Right lobe of liver (tissue), 6 donors: ENCODE measurements around the gene GADL1. TPM values are rescaled to one million over a fixed set of nuclear protein-coding genes. Genes with fewer than 3 reads are reported as not detected.

Experiments
- ATAC-seq, 4 donors: fragments of 200-7000 bp; cut with Tn5 transposase; one replicate each; pipeline ENCODE4 v1.9.1; 2020; ENCODE audit warnings: mild to moderate bottlenecking in 4 of 4, moderate library complexity in 4 of 4
- DNase-seq, 3 donors: peaks; one replicate each; pipeline ENCODE4 v3.0.0-alpha.2; 2020
- H3K27ac ChIP-seq, 3 donors: fragments of 200-600 bp; one replicate each; pipeline ENCODE4 v1.8.0; 2022
- H3K27me3 ChIP-seq, 2 donors: fragments of 200-600 bp; one replicate each; pipeline ENCODE4 v1.8.0; 2022
- H3K36me3 ChIP-seq, 4 donors: fragments of 200-600 bp; sonication (generic) in 1 of 4; one replicate each; pipeline versions ENCODE4 v1.5.1 to v1.8.0; 2017 to 2022; ENCODE audit warnings: control low read depth in 1 of 4
- H3K4me1 ChIP-seq, 4 donors: fragments of 200-600 bp; sonication (generic) in 1 of 4; one replicate each; pipeline versions ENCODE4 v1.5.1 to v1.8.0; 2017 to 2022; ENCODE audit warnings: control low read depth in 1 of 4
- H3K4me3 ChIP-seq, 3 donors: fragments of 200-600 bp; one replicate each; pipeline ENCODE4 v1.8.0; 2022
- H3K9me3 ChIP-seq, 4 donors: fragments of 200-600 bp; sonication (generic) in 1 of 4; one replicate each; pipeline versions ENCODE4 v1.5.1 to v1.8.0; 2017 to 2022; ENCODE audit warnings: control low read depth in 1 of 4
- POLR2A ChIP-seq: fragments of 450-650 bp; IDR thresholded peaks from one replicate; pipeline ENCODE4 v1.6.1; 2017; ENCODE audit warnings: antibody characterized with exemption, mild to moderate bottlenecking
- WGBS: methylation state at CpG from one replicate; pipeline ENCODE4 v1.1.6; 2018; ENCODE audit warnings: low coverage, low lambda C conversion rate; ENCODE audit not compliant: insufficient coverage; ENCODE audit errors: missing lambda C conversion rate; 5-methylcytosine and 5-hydroxymethylcytosine counted together
- intact Hi-C, 2 donors: fragments of 100-400 bp; cut with DNase I; formaldehyde crosslinking; loops; one replicate each; pipeline versions ENCODE4 v1.11.2 to v1.14.1; 2022
- total RNA-seq, 6 experiments: library from RNA; depleted of rRNA in 2 of 6; stranded (reverse); fragments of >200 nt in 2 of 6; fragmentation: NEBNext Ultra II Directional in 3 of 6; extraction: Animal tissue kit (Norgen Biotek cat#: 25700) in 3 of 6; gene quantifications; one replicate each; pipeline versions ENCODE4 v1.1.0 to v1.2.4, GENCODE V29; 2016 to 2023
- TF ChIP-seq, protein P1 (sequence below), 4 donors: fragments of 200-600 bp in 3 of 4; fragments of 450-650 bp in 1 of 4; IDR thresholded peaks; one replicate each; pipeline versions ENCODE4 v1.5.1 to v1.8.0; 2016 to 2022; ENCODE audit warnings: antibody characterized with exemption in 4 of 4, mild to moderate bottlenecking in 2 of 4
- donor health status: DM: no; HTN: yes; CAD: no.
- donor health status: DM: no; HTN: no; CAD: no.
- donor health status: DM: no; HTN: no; CAD: no.
- donor health status: DM: no; HTN: yes; CAD: no.
- donor health status: DM: no; HTN: yes; CAD: no.

Gene GADL1
- total RNA-seq, 6 experiments from 2014 or later: not detected

DNA sequence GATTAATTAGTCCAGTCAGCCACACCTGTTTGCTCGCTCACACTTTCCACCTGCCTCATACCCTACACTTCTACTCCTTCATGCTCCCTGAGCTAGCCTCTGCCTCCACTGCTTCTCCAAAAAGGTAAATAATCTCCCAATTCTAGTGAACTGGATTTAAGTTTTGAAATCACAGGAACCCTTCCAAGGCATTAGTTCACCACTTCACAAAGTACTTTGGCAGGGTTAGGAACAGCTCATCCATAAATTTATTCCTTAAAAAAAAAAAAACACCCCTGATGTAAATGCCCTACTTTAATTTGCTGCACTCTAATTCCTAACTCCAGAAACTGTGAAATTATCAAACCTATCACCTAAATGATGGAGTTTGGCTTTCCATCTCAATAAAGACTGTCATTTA is 58.3 kb downstream of the GADL1 start:
- no peak overlapping the region for H3K4me3 ChIP-seq
- intact Hi-C loops: no loop called here
- H3K9me3 ChIP-seq: no peaks in the 10 kb centered on the region
- no peak for ATAC-seq
- no peak overlapping the region for H3K27ac ChIP-seq
- no peaks in the 10 kb centered on the region for H3K4me1 ChIP-seq
- 88% methylated on average over 1 of the region's 1 CpG for WGBS
- H3K36me3 ChIP-seq: no peaks in the 10 kb centered on the region
- no peak for DNase-seq
- no peaks in the 10 kb centered on the region for H3K27me3 ChIP-seq
- no peak for TF ChIP-seq POLR2A
- TF ChIP-seq, protein P1, sequence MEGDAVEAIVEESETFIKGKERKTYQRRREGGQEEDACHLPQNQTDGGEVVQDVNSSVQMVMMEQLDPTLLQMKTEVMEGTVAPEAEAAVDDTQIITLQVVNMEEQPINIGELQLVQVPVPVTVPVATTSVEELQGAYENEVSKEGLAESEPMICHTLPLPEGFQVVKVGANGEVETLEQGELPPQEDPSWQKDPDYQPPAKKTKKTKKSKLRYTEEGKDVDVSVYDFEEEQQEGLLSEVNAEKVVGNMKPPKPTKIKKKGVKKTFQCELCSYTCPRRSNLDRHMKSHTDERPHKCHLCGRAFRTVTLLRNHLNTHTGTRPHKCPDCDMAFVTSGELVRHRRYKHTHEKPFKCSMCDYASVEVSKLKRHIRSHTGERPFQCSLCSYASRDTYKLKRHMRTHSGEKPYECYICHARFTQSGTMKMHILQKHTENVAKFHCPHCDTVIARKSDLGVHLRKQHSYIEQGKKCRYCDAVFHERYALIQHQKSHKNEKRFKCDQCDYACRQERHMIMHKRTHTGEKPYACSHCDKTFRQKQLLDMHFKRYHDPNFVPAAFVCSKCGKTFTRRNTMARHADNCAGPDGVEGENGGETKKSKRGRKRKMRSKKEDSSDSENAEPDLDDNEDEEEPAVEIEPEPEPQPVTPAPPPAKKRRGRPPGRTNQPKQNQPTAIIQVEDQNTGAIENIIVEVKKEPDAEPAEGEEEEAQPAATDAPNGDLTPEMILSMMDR (IDR thresholded peaks at IDR 0.05): no peak

DNA sequence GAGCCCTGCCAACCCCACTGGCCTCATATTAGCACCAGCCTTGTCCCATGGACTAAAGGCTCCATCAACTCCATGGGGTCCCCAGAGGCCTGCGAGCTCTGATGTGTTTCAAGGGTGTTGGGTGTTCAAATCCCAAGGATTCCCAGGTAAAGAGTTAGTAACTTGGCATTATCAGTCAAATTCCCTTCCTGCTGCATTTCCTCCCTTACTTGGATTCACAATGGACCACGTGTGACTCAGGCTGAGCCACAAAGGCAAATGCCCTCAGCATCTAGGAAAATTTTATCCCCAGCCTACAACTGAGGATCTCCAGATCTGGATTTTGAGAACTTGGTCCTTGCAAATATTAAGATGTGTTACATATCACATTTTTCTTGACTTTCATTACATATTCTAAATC is 58.8 kb downstream of the GADL1 start:
- DNase-seq: no peak
- H3K4me3 ChIP-seq: no peak overlapping the region
- H3K4me1 ChIP-seq: no peaks in the 10 kb centered on the region
- no peak overlapping the region for H3K27ac ChIP-seq
- no peak for ATAC-seq
- no peaks in the 10 kb centered on the region for H3K36me3 ChIP-seq
- H3K27me3 ChIP-seq: no peaks in the 10 kb centered on the region
- 55% methylated on average over 2 of the region's 2 CpGs for WGBS
- TF ChIP-seq POLR2A: no peak
- TF ChIP-seq, protein P1 (IDR thresholded peaks at IDR 0.05): no peak
- H3K9me3 ChIP-seq: no peaks in the 10 kb centered on the region
- intact Hi-C loops: no loop called here

DNA sequence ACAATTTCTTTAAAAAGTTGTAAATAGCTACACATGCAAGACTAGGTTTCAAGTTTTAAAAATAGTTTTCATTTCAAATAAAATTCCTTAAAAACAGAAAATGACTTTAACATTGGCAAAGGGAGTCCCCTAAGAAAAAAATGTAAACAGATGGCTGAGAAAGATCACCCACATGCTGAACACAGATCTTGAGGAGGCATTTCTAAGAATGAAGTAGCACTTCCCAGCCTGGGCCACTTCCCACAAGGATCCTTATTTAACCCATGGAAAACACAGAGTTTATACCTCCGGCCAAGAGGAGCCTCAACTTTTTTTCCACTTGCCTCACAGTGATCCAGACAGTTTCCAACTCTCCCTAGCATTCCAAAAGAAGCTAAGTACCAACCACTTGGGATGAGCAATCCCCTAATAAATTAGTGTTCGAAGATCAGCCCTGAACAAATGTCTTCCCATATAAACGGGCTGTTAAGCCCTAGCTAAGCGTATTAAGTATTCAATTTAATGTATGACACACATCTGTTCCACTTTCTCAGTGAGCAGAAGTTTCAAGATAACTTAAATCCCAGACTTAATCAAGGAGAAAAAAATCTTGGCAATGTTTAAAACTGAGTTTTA is 61.4 kb downstream of the GADL1 start:
- H3K9me3 ChIP-seq: no peaks in the 10 kb centered on the region
- TF ChIP-seq, protein P1 (IDR thresholded peaks at IDR 0.05): no peak
- no peak for TF ChIP-seq POLR2A
- H3K27me3 ChIP-seq: no peaks in the 10 kb centered on the region
- intact Hi-C loops: no loop called here
- no peaks in the 10 kb centered on the region for H3K36me3 ChIP-seq
- H3K4me3 ChIP-seq: no peak overlapping the region
- H3K27ac ChIP-seq: no peak overlapping the region
- WGBS: 55% methylated on average over 4 of the region's 4 CpGs
- DNase-seq (no peak), ATAC-seq (no peak)
- no peaks in the 10 kb centered on the region for H3K4me1 ChIP-seq

DNA sequence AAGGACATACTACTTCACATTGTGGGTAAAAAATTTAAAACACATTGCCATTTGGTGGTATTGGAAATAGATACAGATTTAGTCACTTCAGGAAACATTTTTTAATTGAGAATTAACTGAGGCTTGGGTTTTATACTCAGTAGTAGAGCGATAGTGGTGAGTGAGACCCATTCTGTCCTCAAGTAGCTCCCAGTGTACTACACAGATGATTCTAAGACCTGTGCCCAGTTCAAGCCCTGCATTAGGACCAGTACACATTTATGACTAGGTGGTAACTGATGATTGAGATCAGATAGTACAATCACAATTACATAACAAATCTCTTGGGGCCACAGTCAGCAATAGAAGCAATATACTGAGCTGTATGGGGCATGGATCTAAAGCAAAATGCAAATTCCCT is 67.4 kb downstream of the GADL1 start:
- WGBS: 100% methylated on average over 1 of the region's 1 CpG
- DNase-seq: no peak
- no peaks in the 10 kb centered on the region for H3K9me3 ChIP-seq
- H3K36me3 ChIP-seq: no peaks in the 10 kb centered on the region
- no peak overlapping the region for H3K4me3 ChIP-seq
- TF ChIP-seq, protein P1 (IDR thresholded peaks at IDR 0.05): no peak
- no peak for TF ChIP-seq POLR2A
- intact Hi-C loops: no loop called here
- no peak overlapping the region for H3K27ac ChIP-seq
- no peak for ATAC-seq
- no peaks in the 10 kb centered on the region for H3K4me1 ChIP-seq
- H3K27me3 ChIP-seq: no peaks in the 10 kb centered on the region

DNA sequence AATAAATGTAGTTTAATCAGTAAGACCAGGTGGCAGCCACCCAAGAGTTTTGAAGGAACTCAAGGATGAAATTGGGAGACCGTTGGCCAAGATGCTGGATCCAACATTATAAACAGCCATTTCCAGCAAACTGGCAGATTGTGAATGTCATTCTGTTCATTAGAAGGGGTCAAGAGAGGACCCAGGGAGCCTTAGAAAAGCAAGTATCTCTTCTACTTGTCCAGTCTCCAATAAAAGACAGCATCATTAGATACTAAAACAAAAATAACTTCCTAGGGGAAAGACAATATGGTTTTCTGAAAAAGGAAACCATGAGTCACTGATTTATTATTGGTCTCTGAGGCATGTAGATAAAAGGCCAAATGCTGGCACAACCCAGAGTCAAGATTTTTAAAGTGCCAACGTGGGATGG is 67.9 kb downstream of the GADL1 start:
- Histone ChIP-seq H3K4me1 (no peaks in the 10 kb centered on the region), H3K4me3 (no peak overlapping the region), H3K27me3 (no peaks in the 10 kb centered on the region), H3K9me3 (no peaks in the 10 kb centered on the region), H3K36me3 (no peaks in the 10 kb centered on the region), H3K27ac (no peak overlapping the region)
- no peak for TF ChIP-seq POLR2A
- TF ChIP-seq, protein P1 (IDR thresholded peaks at IDR 0.05): no peak
- ATAC-seq: no peak
- no peak for DNase-seq
- intact Hi-C loops: no loop called here
- 44% methylated on average over 2 of the region's 2 CpGs for WGBS
